ENCODE data around the gene DDRGK1.

DDRGK1 gene

DNA sequence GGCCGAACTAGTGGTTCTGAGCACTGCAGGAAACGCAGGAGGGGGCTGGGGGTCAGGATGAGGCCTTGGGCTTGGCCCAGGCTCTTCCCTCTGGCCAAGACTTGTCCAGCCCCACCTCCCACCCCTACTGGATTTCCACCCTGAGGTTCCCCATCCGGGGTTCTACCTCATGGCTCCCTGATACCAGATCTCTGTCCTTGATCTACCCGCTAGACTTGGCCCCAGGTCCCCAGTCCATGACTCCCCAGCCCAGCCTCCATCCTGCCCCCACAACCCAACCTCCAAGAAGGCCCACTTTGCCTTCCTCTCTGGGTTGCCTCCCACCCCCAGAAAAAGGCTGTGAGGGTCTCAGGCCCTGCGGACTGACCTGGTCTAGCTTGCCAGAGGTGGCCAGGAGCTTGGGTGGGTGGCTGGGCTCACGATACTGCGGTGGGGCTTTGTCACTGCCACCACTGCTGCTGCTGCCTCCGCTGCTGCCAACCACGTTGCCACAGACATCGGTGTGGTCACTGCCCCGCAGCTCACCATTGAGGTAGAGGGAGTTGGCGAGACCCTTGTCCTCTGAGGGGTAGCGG is 38.1 kb downstream of the DDRGK1 start:
- Histone ChIP-seq H3K9ac (ENCODE audit: low read length in 5 of 5) (no peak overlapping the region), H3K4me3 (ENCODE audit: low read depth in 1 of 5, low read length in 5 of 5) (no peak overlapping the region), H3K27me3 (ENCODE audit: control insufficient read depth in 5 of 5, insufficient read depth in 4 of 5, low read length in 5 of 5) (peaks cover 0 to 3% (median 3%) of the 10 kb centered on the region in 5 donors), H3K4me1 (ENCODE audit: control insufficient read depth in 5 of 5, insufficient read depth in 5 of 5, low read length in 5 of 5) (peaks cover 0 to 15% (median 12%) of the 10 kb centered on the region in 5 donors), H3K27ac (ENCODE audit: low read depth, low read length) (no peak overlapping the region), H3K36me3 (ENCODE audit: control insufficient read depth in 5 of 5, insufficient read depth in 5 of 5, low read length in 5 of 5) (no peaks in the 10 kb centered on the region), H3K9me3 (ENCODE audit: control insufficient read depth in 5 of 5, low read length in 5 of 5) (no peaks in the 10 kb centered on the region)

- H3K27ac ChIP-seq (ENCODE audit: low read depth, low read length): no peak overlapping the region
These were observed 38.8 kb downstream of the DDRGK1 start for GRCh38 chr20:3165473-3166337.

GRCh38 chr20:3164763-3165410 is 39.6 kb downstream of the DDRGK1 start:
- Histone ChIP-seq H3K36me3 (ENCODE audit: control insufficient read depth in 5 of 5, insufficient read depth in 5 of 5, low read length in 5 of 5) (no peaks in the 10 kb centered on the region), H3K9ac (ENCODE audit: low read length in 5 of 5) (no peak overlapping the region), H3K4me3 (ENCODE audit: low read depth in 1 of 5, low read length in 5 of 5) (peak overlapping the region in 2 of 5 donors; percentile 39 to 44), H3K4me1 (ENCODE audit: control insufficient read depth in 5 of 5, insufficient read depth in 5 of 5, low read length in 5 of 5) (peaks cover 0 to 18% (median 16%) of the 10 kb centered on the region in 5 donors), H3K27me3 (ENCODE audit: control insufficient read depth in 5 of 5, insufficient read depth in 4 of 5, low read length in 5 of 5) (peaks cover 0 to 3% (median 3%) of the 10 kb centered on the region in 5 donors), H3K27ac (ENCODE audit: low read depth, low read length) (no peak overlapping the region), H3K9me3 (ENCODE audit: control insufficient read depth in 5 of 5, low read length in 5 of 5) (no peaks in the 10 kb centered on the region)

More at GRCh38 chr20:3165473-3166337, 38.8 kb downstream of the DDRGK1 start:
- H3K9me3 ChIP-seq (ENCODE audit: control insufficient read depth in 5 of 5, low read length in 5 of 5): no peaks in the 10 kb centered on the region
- H3K9ac ChIP-seq (ENCODE audit: low read length in 5 of 5): no peak overlapping the region
- peaks cover 0 to 3% (median 3%) of the 10 kb centered on the region in 5 donors for H3K27me3 ChIP-seq (ENCODE audit: control insufficient read depth in 5 of 5, insufficient read depth in 4 of 5, low read length in 5 of 5)
- no peaks in the 10 kb centered on the region for H3K36me3 ChIP-seq (ENCODE audit: control insufficient read depth in 5 of 5, insufficient read depth in 5 of 5, low read length in 5 of 5)
- H3K4me1 ChIP-seq (ENCODE audit: control insufficient read depth in 5 of 5, insufficient read depth in 5 of 5, low read length in 5 of 5): peaks cover 0 to 15% (median 12%) of the 10 kb centered on the region in 5 donors
- peak overlapping the region in 2 of 5 donors; percentile 39 to 44 for H3K4me3 ChIP-seq (ENCODE audit: low read depth in 1 of 5, low read length in 5 of 5)

GRCh38 chr20:3164043-3164762 is 40.3 kb downstream of the DDRGK1 start:
- Histone ChIP-seq H3K27me3 (ENCODE audit: control insufficient read depth in 5 of 5, insufficient read depth in 4 of 5, low read length in 5 of 5) (peaks cover 0 to 3% (median 3%) of the 10 kb centered on the region in 5 donors), H3K9me3 (ENCODE audit: control insufficient read depth in 5 of 5, low read length in 5 of 5) (no peaks in the 10 kb centered on the region), H3K9ac (ENCODE audit: low read length in 5 of 5) (no peak overlapping the region), H3K4me3 (ENCODE audit: low read depth in 1 of 5, low read length in 5 of 5) (peak overlapping the region in 1 of 5 donors; percentile 23), H3K36me3 (ENCODE audit: control insufficient read depth in 5 of 5, insufficient read depth in 5 of 5, low read length in 5 of 5) (no peaks in the 10 kb centered on the region), H3K27ac (ENCODE audit: low read depth, low read length) (no peak overlapping the region), H3K4me1 (ENCODE audit: control insufficient read depth in 5 of 5, insufficient read depth in 5 of 5, low read length in 5 of 5) (peaks cover 0 to 23% (median 18%) of the 10 kb centered on the region in 5 donors)

DNA sequence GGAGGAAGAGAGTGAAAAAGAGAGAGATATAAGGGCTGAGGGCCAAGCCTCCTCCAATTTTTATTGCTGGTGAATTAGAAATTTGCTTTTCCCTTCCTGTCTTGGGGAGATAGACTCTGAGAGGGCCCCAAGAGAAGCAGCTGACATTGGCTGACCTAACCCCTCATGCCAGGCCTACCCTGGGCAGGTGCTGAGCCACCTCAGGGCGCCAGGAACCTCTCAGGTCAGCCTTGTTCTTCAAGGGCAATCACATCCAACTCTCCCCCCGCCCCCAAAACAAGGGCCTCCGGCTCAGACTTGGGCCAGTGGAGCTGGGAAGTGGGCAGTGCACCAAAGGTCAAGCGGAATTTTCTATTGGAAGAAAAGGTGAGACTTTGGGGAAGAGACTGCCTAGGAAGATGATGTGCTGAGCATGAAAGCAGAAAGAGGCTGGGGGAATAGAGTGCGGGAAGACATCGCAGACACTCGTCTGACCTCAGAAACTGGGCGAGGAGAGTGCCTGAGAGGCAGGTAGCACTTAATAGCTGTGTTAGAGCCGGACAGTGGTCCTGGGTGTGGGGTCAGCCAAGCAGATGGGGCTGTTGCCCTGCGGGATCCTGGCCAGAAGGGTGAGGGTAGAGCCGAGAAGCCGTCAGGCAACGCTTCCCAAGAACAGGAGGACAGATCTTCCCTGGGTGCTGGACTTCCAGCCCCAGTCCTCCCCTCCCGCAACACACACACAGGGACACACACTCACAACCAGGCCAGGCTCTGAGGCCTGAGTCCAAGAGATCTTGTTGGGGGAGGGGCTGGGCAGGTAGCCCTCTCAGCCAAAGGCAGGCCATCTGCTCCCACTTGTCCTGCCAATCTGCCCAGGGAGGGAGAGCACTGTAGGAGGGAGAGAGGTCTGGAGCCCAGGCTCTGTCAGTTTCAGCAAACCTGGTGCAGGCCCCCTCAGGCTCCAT is 41.1 kb downstream of the DDRGK1 start:
- Histone ChIP-seq H3K36me3 (ENCODE audit: control insufficient read depth in 5 of 5, insufficient read depth in 5 of 5, low read length in 5 of 5) (no peaks in the 10 kb centered on the region), H3K4me3 (ENCODE audit: low read depth in 1 of 5, low read length in 5 of 5) (no peak overlapping the region), H3K9me3 (ENCODE audit: control insufficient read depth in 5 of 5, low read length in 5 of 5) (no peaks in the 10 kb centered on the region), H3K27ac (ENCODE audit: low read depth, low read length) (no peak overlapping the region), H3K4me1 (ENCODE audit: control insufficient read depth in 5 of 5, insufficient read depth in 5 of 5, low read length in 5 of 5) (peaks cover 5 to 31% (median 25%) of the 10 kb centered on the region in 5 donors), H3K27me3 (ENCODE audit: control insufficient read depth in 5 of 5, insufficient read depth in 4 of 5, low read length in 5 of 5) (peaks cover 0 to 2% (median 0%) of the 10 kb centered on the region in 5 donors), H3K9ac (ENCODE audit: low read length in 5 of 5) (no peak overlapping the region)

DNA sequence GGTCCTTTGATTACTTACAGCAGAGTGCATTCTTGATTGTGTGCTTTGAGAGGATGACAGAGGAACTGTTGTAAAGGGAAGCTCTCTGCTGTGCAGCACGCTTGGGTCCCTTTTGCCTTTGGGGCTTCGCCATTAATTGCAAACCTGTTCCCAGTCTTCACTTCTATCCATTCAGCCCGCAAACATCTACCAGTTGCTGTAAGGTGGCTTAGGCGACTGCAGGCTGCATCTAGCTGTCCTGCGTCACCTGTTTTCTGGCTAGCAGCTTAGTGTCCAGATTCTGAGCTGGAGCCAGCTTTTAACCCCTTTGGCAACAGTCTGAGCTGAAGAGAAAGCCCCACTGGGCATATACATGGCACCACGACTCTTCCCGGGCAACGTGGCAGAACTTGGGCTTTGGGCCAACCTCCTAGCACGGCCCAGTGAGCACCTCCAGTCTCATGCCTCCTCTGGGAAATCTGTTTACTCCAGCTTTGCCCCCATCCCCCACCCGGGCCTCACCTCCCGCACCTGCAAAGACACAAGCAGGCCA is 42.3 kb downstream of the DDRGK1 start:
- Histone ChIP-seq H3K9me3 (ENCODE audit: control insufficient read depth in 5 of 5, low read length in 5 of 5) (no peaks in the 10 kb centered on the region), H3K4me3 (ENCODE audit: low read depth in 1 of 5, low read length in 5 of 5) (no peak overlapping the region), H3K9ac (ENCODE audit: low read length in 5 of 5) (no peak overlapping the region), H3K4me1 (ENCODE audit: control insufficient read depth in 5 of 5, insufficient read depth in 5 of 5, low read length in 5 of 5) (peaks cover 7 to 44% (median 38%) of the 10 kb centered on the region in 5 donors), H3K27me3 (ENCODE audit: control insufficient read depth in 5 of 5, insufficient read depth in 4 of 5, low read length in 5 of 5) (no peaks in the 10 kb centered on the region), H3K36me3 (ENCODE audit: control insufficient read depth in 5 of 5, insufficient read depth in 5 of 5, low read length in 5 of 5) (no peaks in the 10 kb centered on the region), H3K27ac (ENCODE audit: low read depth, low read length) (no peak overlapping the region)

GRCh38 chr20:3161316-3162079 is 43.0 kb downstream of the DDRGK1 start:
- H3K36me3 ChIP-seq (ENCODE audit: control insufficient read depth in 5 of 5, insufficient read depth in 5 of 5, low read length in 5 of 5): no peaks in the 10 kb centered on the region
- H3K4me1 ChIP-seq (ENCODE audit: control insufficient read depth in 5 of 5, insufficient read depth in 5 of 5, low read length in 5 of 5): peaks cover 7 to 50% (median 42%) of the 10 kb centered on the region in 5 donors
- H3K27ac ChIP-seq (ENCODE audit: low read depth, low read length): no peak overlapping the region
- H3K9ac ChIP-seq (ENCODE audit: low read length in 5 of 5): no peak overlapping the region
- H3K27me3 ChIP-seq (ENCODE audit: control insufficient read depth in 5 of 5, insufficient read depth in 4 of 5, low read length in 5 of 5): no peaks in the 10 kb centered on the region
- H3K9me3 ChIP-seq (ENCODE audit: control insufficient read depth in 5 of 5, low read length in 5 of 5): no peaks in the 10 kb centered on the region
- no peak overlapping the region for H3K4me3 ChIP-seq (ENCODE audit: low read depth in 1 of 5, low read length in 5 of 5)

- Histone ChIP-seq H3K4me3 (ENCODE audit: low read depth in 1 of 5, low read length in 5 of 5) (peak overlapping the region in 2 of 5 donors; percentile 86 to 93), H3K27me3 (ENCODE audit: control insufficient read depth in 5 of 5, insufficient read depth in 4 of 5, low read length in 5 of 5) (no peaks in the 10 kb centered on the region), H3K9me3 (ENCODE audit: control insufficient read depth in 5 of 5, low read length in 5 of 5) (no peaks in the 10 kb centered on the region), H3K4me1 (ENCODE audit: control insufficient read depth in 5 of 5, insufficient read depth in 5 of 5, low read length in 5 of 5) (peaks cover 7 to 49% (median 39%) of the 10 kb centered on the region in 5 donors), H3K27ac (ENCODE audit: low read depth, low read length) (no peak overlapping the region), H3K9ac (ENCODE audit: low read length in 5 of 5) (no peak overlapping the region), H3K36me3 (ENCODE audit: control insufficient read depth in 5 of 5, insufficient read depth in 5 of 5, low read length in 5 of 5) (peaks cover 0 to 5% (median 2%) of the 10 kb centered on the region in 5 donors)
These were observed 44.1 kb downstream of the DDRGK1 start for GRCh38 chr20:3160418-3160817.

All from subcutaneous abdominal adipose tissue (tissue), 5 donors.